DLD1 (cell line): ENCODE data around the gene RXYLT1.
"Not testable (repeated sequence)": the region's sequence is repeated elsewhere in the genome, so short reads cannot be mapped to it uniquely, and the experiment has no call there.

Source experiments
- in situ Hi-C: cut with HindIII; loops from 2 replicates; pipeline ENCODE4 v1.10.0; 2017; ENCODE audit warnings: low sequenced_read_pairs

Gene RXYLT1

GRCh38 chr12:63841571-63841970 lies 61.9 kb downstream of the RXYLT1 start:
- in situ Hi-C loops: no loop called here

GRCh38 chr12:63842750-63843149 lies 63.0 kb downstream of the RXYLT1 start:
- in situ Hi-C loops: not testable (repeated sequence)

GRCh38 chr12:63843254-63843720 lies 63.6 kb downstream of the RXYLT1 start:
- in situ Hi-C loops: no loop called here

GRCh38 chr12:63843721-63844390 lies 64.1 kb downstream of the RXYLT1 start:
- in situ Hi-C loops: no loop called here

GRCh38 chr12:63844391-63845341 lies 65.0 kb downstream of the RXYLT1 start, which contains the start of gene SRGAP1:
TSS of gene SRGAP1 (plus strand) at chr12:63844700. CDS start at chr12:63844817, 117 bp downstream.
- in situ Hi-C loops: no loop called here

- in situ Hi-C loops: no loop called here
Measured at GRCh38 chr12:63845726-63846125, 66.0 kb downstream of the RXYLT1 start.

GRCh38 chr12:63846238-63846967 lies 66.7 kb downstream of the RXYLT1 start:
- in situ Hi-C loops: no loop called here

GRCh38 chr12:63848450-63848849 lies 68.7 kb downstream of the RXYLT1 start:
- in situ Hi-C loops: no loop called here

- in situ Hi-C loops: no loop called here
Measured at GRCh38 chr12:63849106-63849620, 69.5 kb downstream of the RXYLT1 start.

- in situ Hi-C loops: no loop called here
Measured at GRCh38 chr12:63849641-63850040, 69.9 kb downstream of the RXYLT1 start.

- in situ Hi-C loops: no loop called here
Measured at GRCh38 chr12:63853978-63854377, 74.3 kb downstream of the RXYLT1 start.

GRCh38 chr12:63855299-63855698 lies 75.6 kb downstream of the RXYLT1 start:
- in situ Hi-C loops: no loop called here

- in situ Hi-C loops: no loop called here
Measured at GRCh38 chr12:63857771-63858670, 78.3 kb downstream of the RXYLT1 start.
